CD4-positive, alpha-beta T cell (primary cell): Measurements from ENCODE around the gene SLCO2A1. TPM values are rescaled to one million over a fixed set of nuclear protein-coding genes. Genes with fewer than 3 reads are reported as not detected.

Experiments
- ATAC-seq: fragments of 200-7000 bp; cut with Tn5 transposase; one replicate; pipeline ENCODE4 v1.10.0; 2022; ENCODE audit warnings: mild to moderate bottlenecking; ENCODE audit not compliant: poor library complexity
- CTCF ChIA-PET: fragments of 350-600 bp; sonication (Branson Sonifier 250); formaldehyde crosslinking; loops from one replicate; lab custom pipeline; 2021; ENCODE audit warnings: antibody characterized with exemption, inconsistent platforms; lab: Charles Lee
- POLR2A ChIA-PET: fragments of 350-600 bp; sonication (Branson Sonifier 250); formaldehyde crosslinking; loops from one replicate; lab custom pipeline; 2021; ENCODE audit warnings: antibody characterized with exemption, inconsistent platforms; lab: Charles Lee
- DNase-seq, 14 experiments: peaks; one replicate each; pipeline ENCODE4 v3.0.0-alpha.2; 2013 to 2020; ENCODE audit warnings: mixed read lengths in 2 of 14
- H3K27ac ChIP-seq, 2 donors: one replicate each; pipeline versions ENCODE4 v1.5.1 to v1.7.0; 2013; ENCODE audit warnings: low read length in 2 of 2, low read depth in 1 of 2, mild to moderate bottlenecking in 1 of 2
- H3K27me3 ChIP-seq, 2 experiments: 1 replicate in 1 of 2; 2 replicates in 1 of 2; pipeline versions ENCODE4 v1.6.1 to v1.7.0; 2013; ENCODE audit warnings: low read length in 2 of 2, control low read depth in 1 of 2, mild to moderate bottlenecking in 1 of 2, moderate library complexity in 1 of 2; ENCODE audit not compliant: insufficient read depth in 2 of 2, control insufficient read depth in 1 of 2
- H3K36me3 ChIP-seq: one replicate; pipeline ENCODE4 v1.6.1; 2013; ENCODE audit warnings: low read length, control low read depth; ENCODE audit not compliant: insufficient read depth
- H3K4me1 ChIP-seq: one replicate; pipeline ENCODE4 v1.6.1; 2013; ENCODE audit warnings: low read length, control low read depth; ENCODE audit not compliant: insufficient read depth
- H3K4me3 ChIP-seq: one replicate; pipeline ENCODE4 v1.5.1; 2013; ENCODE audit warnings: mild to moderate bottlenecking, low read length, moderate library complexity
- H3K9me3 ChIP-seq, 2 experiments: 1 replicate in 1 of 2; 2 replicates in 1 of 2; pipeline versions ENCODE4 v1.6.1 to v1.7.0; 2013; ENCODE audit warnings: low read length in 2 of 2, mild to moderate bottlenecking in 2 of 2, control low read depth in 1 of 2, moderate library complexity in 1 of 2; ENCODE audit not compliant: control insufficient read depth in 1 of 2, insufficient read depth in 1 of 2
- H3K27ac Mint-ChIP-seq: one replicate; pipeline ENCODE4 v1.8.0; 2020; ENCODE audit warnings: mixed read lengths
- H3K27me3 Mint-ChIP-seq: one replicate; pipeline ENCODE4 v1.8.0; 2021; ENCODE audit warnings: mixed read lengths
- H3K36me3 Mint-ChIP-seq: one replicate; pipeline ENCODE4 v1.8.0; 2021; ENCODE audit warnings: low read depth, mixed read lengths
- H3K4me1 Mint-ChIP-seq: one replicate; pipeline ENCODE4 v1.8.0; 2021; ENCODE audit warnings: low read depth, mixed read lengths
- H3K4me3 Mint-ChIP-seq: one replicate; pipeline ENCODE4 v1.8.0; 2020; ENCODE audit warnings: mild to moderate bottlenecking, mixed read lengths
- H3K9me3 Mint-ChIP-seq: one replicate; pipeline ENCODE4 v1.8.0; 2020; ENCODE audit warnings: mixed read lengths
- CTCF ChIP-seq: fragments of 200-600 bp; IDR thresholded peaks from one replicate; pipeline ENCODE4 v1.8.0; 2022; ENCODE audit warnings: antibody characterized with exemption, mild to moderate bottlenecking
- intact Hi-C, 2 experiments: fragments of 100-400 bp; cut with DNase I in 1 of 2; cut with micrococcal nuclease in 1 of 2; formaldehyde crosslinking; loops; one replicate each; pipeline versions ENCODE4 v1.15.1 to v1.9.0; 2023 to 2025; cut with DNase I, micrococcal nuclease
- total RNA-seq, 174 experiments: library from RNA in 2 of 174; stranded (reverse) in 2 of 174; gene quantifications; one replicate each; pipeline ENCODE4 v1.2.3 and lab custom pipeline; 2021 to 2026

The SLCO2A1 gene
- total RNA-seq, 2 experiments from 2014 or later = not detected

- Histone ChIP-seq H3K9me3 (no peaks in the 10 kb centered on the region), H3K27ac (no peak overlapping the region), H3K4me1 (no peaks in the 10 kb centered on the region), H3K27me3 (no peaks in the 10 kb centered on the region), H3K36me3 (no peaks in the 10 kb centered on the region), H3K4me3 (no peak overlapping the region)
- no peaks in the 10 kb centered on the region for H3K9me3 Mint-ChIP-seq
- H3K36me3 Mint-ChIP-seq = no peaks in the 10 kb centered on the region
- no peak overlapping the region for H3K27ac Mint-ChIP-seq
- no peak overlapping the region for H3K4me3 Mint-ChIP-seq
- H3K4me1 Mint-ChIP-seq = no peaks in the 10 kb centered on the region
- intact Hi-C loops = no loop called here
- no peaks in the 10 kb centered on the region for H3K27me3 Mint-ChIP-seq
- DNase-seq = no peak
- no peak for TF ChIP-seq CTCF
- CTCF ChIA-PET = no interaction called here
- ATAC-seq = no peak
- POLR2A ChIA-PET = no interaction called here
These were observed 74.9 kb downstream of the SLCO2A1 start for GRCh38 chr3:133954717-133955360.

DNA sequence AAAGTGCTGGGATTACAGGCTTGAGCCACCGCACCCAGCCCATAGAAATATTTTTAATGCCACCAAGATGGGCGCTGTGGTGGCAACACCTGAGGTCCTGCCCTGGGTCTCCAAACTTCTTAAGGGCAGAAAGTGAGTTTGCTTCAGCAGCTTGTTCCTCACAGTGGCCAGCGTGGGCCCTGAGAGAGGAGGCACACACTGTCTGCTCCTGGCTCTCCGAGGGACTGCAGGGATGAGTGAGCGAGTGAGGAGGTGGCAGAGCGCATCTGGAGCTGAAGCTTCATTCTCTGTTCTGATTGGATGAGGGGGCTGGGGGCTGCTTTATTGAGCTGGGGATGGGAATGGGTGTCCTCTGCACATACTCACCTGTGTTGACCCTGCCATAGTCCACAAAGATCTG, 76.4 kb downstream of the SLCO2A1 start:
- Mint-ChIP-seq H3K4me3 (no peak overlapping the region), H3K27me3 (no peaks in the 10 kb centered on the region), H3K9me3 (no peaks in the 10 kb centered on the region), H3K27ac (no peak overlapping the region), H3K4me1 (no peaks in the 10 kb centered on the region), H3K36me3 (no peaks in the 10 kb centered on the region)
- no peak for ATAC-seq
- TF ChIP-seq CTCF = no peak
- no peak for DNase-seq
- Histone ChIP-seq H3K9me3 (no peaks in the 10 kb centered on the region), H3K27ac (no peak overlapping the region), H3K4me3 (no peak overlapping the region), H3K27me3 (no peaks in the 10 kb centered on the region), H3K4me1 (no peaks in the 10 kb centered on the region), H3K36me3 (no peaks in the 10 kb centered on the region)
- POLR2A ChIA-PET = no interaction called here
- CTCF ChIA-PET = no interaction called here
- intact Hi-C loops = no loop called here

DNA sequence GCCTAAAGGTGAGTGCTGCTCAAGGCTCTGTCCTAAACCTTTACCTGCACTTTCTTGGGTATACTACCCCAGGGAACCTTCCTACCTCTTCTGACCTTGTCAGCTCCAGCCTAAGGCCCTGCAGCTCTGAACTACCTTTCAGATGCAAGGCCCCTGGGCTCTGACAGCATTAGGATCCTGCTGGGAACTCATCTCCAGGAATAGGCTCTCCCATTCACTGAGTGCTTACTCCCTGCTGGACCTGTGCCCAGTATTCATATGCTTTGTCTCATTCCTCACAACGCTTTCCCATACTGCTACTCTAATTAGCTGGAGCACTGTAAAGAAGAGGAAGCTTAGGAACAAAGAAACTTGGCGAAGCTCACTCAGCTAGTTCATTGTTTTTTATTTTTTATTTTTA, 80.3 kb downstream of the SLCO2A1 start:
- ChIA-PET CTCF (no interaction called here), POLR2A (no interaction called here)
- no peak for TF ChIP-seq CTCF
- Histone ChIP-seq H3K9me3 (no peaks in the 10 kb centered on the region), H3K27ac (no peak overlapping the region), H3K4me1 (no peaks in the 10 kb centered on the region), H3K4me3 (no peak overlapping the region), H3K36me3 (no peaks in the 10 kb centered on the region), H3K27me3 (no peaks in the 10 kb centered on the region)
- Mint-ChIP-seq H3K9me3 (no peaks in the 10 kb centered on the region), H3K27ac (no peak overlapping the region), H3K27me3 (no peaks in the 10 kb centered on the region), H3K36me3 (no peaks in the 10 kb centered on the region), H3K4me3 (no peak overlapping the region), H3K4me1 (no peaks in the 10 kb centered on the region)
- intact Hi-C loops = no loop called here
- DNase-seq = no peak
- ATAC-seq = no peak
